ENCODE measurements around the gene OR2J2. TPM values are rescaled to one million over a fixed set of nuclear protein-coding genes. Genes with fewer than 3 reads are reported as not detected.
"Not testable (repeated sequence)": the region's sequence is repeated elsewhere in the genome, so short reads cannot be mapped to it uniquely, and the experiment has no call there.

Gene OR2J2
- not detected for total RNA-seq

DNA sequence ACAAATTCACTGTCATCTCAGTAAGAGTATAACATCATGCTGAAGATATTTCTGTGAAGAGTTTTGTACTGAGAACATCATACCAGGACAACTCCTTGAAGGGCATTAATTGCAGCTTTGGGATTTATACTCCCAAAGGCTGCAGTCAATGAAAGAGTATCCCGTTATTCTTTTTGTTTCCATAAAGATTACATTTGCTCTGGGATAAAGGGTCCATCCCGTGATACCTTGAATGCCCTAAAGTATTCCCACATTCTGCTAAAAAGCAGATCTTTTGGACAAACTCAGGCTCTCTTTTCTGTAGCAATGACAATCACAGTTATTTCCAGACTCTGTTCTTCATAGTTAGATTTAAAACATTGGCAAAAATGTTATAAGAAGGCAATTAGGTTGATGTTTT lies at the start of gene OR2J2:
TSS of gene OR2J2 (plus strand) at position 301 of the 400 bp plus-strand sequence. CDS start 2,729 bp downstream, outside the sequence.
- H3K4me1 ChIP-seq; H3K36me3 ChIP-seq; H3K4me3 ChIP-seq; H3K27me3 ChIP-seq; in situ Hi-C loops (cut with MboI; ENCODE audit: low pct_ligation_motif_present in 1 of 4, low pct_unique_long_range_greater_than_20kb in 1 of 4, low sequenced_read_pairs in 3 of 4); intact Hi-C loops (cut with DNase I; ENCODE audit: low total_unique reads); H3K27ac ChIP-seq; H3K9me3 ChIP-seq; DNase-seq: not testable (repeated sequence)
- WGBS, 2 donors (ENCODE audit: low coverage in 1 of 2), result 68 to 92% methylated on average over 2 of the region's 2 CpGs

DNA sequence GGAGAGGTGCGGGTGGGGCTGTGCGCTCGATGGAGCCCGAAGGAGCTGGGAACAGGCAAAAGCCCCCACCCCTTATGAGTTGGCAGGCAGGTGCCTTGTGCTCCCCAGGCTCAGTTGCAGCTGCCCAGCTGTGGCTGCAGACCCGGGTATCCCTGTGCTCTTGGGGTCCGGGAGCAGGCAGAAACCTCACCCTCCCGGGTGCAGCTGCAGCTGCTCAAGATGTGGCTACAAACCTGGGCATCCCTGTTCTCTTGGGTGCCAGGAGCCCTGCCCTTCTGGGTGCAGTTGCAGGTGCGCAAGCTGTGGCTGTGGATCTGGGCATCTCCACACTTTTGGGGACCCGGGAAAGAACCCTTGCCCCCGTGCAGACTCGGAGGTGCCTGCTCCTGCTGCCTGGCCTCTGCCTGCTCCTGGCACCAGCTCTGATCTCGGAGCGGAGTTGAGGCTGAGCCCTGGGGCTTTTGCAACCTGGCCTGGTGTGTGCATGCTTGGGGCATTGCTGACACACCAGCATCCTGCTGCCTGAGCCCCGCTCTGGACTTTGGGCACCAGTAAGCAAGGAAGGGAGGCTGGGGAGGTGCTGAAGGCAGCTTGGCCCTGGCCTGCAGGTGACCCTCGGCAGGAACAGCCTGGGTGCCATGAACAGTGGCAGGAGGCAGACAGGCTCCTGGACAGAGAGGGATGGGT lies 41.2 kb upstream of the OR2J2 start:
- no peaks in the 10 kb centered on the region for H3K4me1 ChIP-seq
- no peak overlapping the region for H3K4me3 ChIP-seq
- no peaks in the 10 kb centered on the region for H3K9me3 ChIP-seq
- DNase-seq, result no peak
- H3K27me3 ChIP-seq, result no peaks in the 10 kb centered on the region
- intact Hi-C loops (cut with DNase I; ENCODE audit: low total_unique reads) (no loop called here), in situ Hi-C loops (cut with MboI; ENCODE audit: low pct_ligation_motif_present in 1 of 4, low pct_unique_long_range_greater_than_20kb in 1 of 4, low sequenced_read_pairs in 3 of 4) (no loop called here)
- no peaks in the 10 kb centered on the region for H3K36me3 ChIP-seq
- no peak overlapping the region for H3K27ac ChIP-seq
- 72% methylated on average over 15 of the region's 15 CpGs; no CpG with 5 or more reads in 1 of the 2 donors for WGBS, 2 donors (ENCODE audit: low coverage in 1 of 2)
- TF ChIP-seq POLR2A (IDR thresholded peaks at IDR 0.05) (no peak), POLR2AphosphoS5 (IDR thresholded peaks at IDR 0.05) (no peak), EP300 (IDR thresholded peaks at IDR 0.05; ENCODE audit: low read depth) (no peak)
- TF ChIP-seq, protein P1, sequence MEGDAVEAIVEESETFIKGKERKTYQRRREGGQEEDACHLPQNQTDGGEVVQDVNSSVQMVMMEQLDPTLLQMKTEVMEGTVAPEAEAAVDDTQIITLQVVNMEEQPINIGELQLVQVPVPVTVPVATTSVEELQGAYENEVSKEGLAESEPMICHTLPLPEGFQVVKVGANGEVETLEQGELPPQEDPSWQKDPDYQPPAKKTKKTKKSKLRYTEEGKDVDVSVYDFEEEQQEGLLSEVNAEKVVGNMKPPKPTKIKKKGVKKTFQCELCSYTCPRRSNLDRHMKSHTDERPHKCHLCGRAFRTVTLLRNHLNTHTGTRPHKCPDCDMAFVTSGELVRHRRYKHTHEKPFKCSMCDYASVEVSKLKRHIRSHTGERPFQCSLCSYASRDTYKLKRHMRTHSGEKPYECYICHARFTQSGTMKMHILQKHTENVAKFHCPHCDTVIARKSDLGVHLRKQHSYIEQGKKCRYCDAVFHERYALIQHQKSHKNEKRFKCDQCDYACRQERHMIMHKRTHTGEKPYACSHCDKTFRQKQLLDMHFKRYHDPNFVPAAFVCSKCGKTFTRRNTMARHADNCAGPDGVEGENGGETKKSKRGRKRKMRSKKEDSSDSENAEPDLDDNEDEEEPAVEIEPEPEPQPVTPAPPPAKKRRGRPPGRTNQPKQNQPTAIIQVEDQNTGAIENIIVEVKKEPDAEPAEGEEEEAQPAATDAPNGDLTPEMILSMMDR (IDR thresholded peaks at IDR 0.05), result no peak

DNA sequence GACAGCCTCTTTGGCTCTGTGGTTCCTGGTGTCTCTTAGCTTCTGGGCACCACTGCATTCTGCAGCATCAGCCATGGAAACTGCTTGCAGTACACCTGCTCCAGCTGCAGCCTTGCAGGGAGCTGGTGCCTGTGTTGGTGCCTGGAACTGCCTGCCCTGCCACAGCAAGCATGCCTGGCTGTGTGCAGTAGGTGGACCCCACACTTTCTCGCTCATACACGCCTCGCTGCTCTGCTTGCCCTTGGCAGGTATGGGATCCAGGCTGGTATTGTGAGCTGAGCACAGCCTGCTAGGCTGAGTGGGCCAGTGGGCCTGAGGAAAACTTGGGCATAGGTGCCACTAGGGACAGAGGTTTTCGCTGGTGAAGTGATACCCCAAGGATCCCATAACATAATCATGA lies 40.1 kb upstream of the OR2J2 start:
- Histone ChIP-seq H3K4me1 (no peaks in the 10 kb centered on the region), H3K36me3 (no peaks in the 10 kb centered on the region), H3K27me3 (no peaks in the 10 kb centered on the region), H3K9me3 (no peaks in the 10 kb centered on the region), H3K4me3 (no peak overlapping the region), H3K27ac (no peak overlapping the region)
- DNase-seq, result no peak
- WGBS, 2 donors (ENCODE audit: low coverage in 1 of 2), result 80 to 91% methylated on average over 1 to 4 of the region's 4 CpGs
- TF ChIP-seq EP300 (IDR thresholded peaks at IDR 0.05; ENCODE audit: low read depth) (no peak), POLR2AphosphoS5 (IDR thresholded peaks at IDR 0.05) (no peak), POLR2A (IDR thresholded peaks at IDR 0.05) (no peak)
- TF ChIP-seq, protein P1 (IDR thresholded peaks at IDR 0.05), result no peak
- in situ Hi-C loops (cut with MboI; ENCODE audit: low pct_ligation_motif_present in 1 of 4, low pct_unique_long_range_greater_than_20kb in 1 of 4, low sequenced_read_pairs in 3 of 4) (no loop called here), intact Hi-C loops (cut with DNase I; ENCODE audit: low total_unique reads) (no loop called here)

DNA sequence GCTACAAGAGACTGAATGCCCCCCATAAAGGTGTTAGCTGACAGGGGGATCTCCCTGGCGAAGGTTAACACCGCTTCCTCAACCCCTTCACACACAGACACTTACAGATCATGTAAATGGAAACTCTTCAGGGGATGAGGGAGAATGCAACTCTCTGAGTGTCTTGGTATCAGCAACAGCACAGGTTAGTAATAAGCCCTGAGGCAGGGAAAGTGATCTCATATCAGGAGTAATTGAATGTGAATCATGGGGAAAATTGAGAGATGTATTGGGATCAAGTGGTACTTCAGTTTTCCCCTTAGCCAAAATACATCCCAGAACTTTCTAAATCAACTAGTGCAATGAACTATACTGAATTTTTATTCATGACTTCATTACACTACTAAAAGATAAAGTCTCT lies 39.0 kb upstream of the OR2J2 start:
- WGBS, 2 donors (ENCODE audit: low coverage in 1 of 2), result 84% methylated on average over 2 of the region's 2 CpGs; no CpG with 5 or more reads in 1 of the 2 donors
- Histone ChIP-seq H3K36me3 (no peaks in the 10 kb centered on the region), H3K9me3 (no peaks in the 10 kb centered on the region), H3K4me1 (no peaks in the 10 kb centered on the region), H3K27ac (no peak overlapping the region), H3K4me3 (no peak overlapping the region), H3K27me3 (no peaks in the 10 kb centered on the region)
- no peak for DNase-seq
- in situ Hi-C loops (cut with MboI; ENCODE audit: low pct_ligation_motif_present in 1 of 4, low pct_unique_long_range_greater_than_20kb in 1 of 4, low sequenced_read_pairs in 3 of 4) (no loop called here), intact Hi-C loops (cut with DNase I; ENCODE audit: low total_unique reads) (no loop called here)
- TF ChIP-seq EP300 (IDR thresholded peaks at IDR 0.05; ENCODE audit: low read depth) (no peak), POLR2A (IDR thresholded peaks at IDR 0.05) (no peak), POLR2AphosphoS5 (IDR thresholded peaks at IDR 0.05) (no peak)
- TF ChIP-seq, protein P1 (IDR thresholded peaks at IDR 0.05), result no peak

DNA sequence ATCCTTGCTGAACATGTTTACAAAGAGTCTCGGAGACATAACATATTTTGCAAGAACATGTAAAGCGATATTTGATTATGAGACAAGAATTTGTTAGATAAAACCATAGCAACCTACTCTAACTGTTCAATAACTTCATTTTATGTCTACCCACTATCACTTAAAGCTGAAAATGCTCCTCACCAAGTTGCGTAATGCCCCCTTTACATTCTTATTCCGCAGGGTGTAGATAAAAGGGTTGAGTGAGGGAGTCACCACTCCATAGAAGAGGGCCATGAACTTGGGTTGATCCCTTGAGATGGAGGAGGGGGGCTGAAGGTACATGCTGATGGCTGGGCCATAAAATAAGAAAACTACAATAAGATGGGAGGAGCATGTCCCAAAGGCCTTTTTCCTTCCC lies 33.0 kb upstream of the OR2J2 start:
- intact Hi-C loops (cut with DNase I; ENCODE audit: low total_unique reads) (no loop called here), in situ Hi-C loops (cut with MboI; ENCODE audit: low pct_ligation_motif_present in 1 of 4, low pct_unique_long_range_greater_than_20kb in 1 of 4, low sequenced_read_pairs in 3 of 4) (no loop called here)
- no peak overlapping the region for H3K27ac ChIP-seq
- no peak for TF ChIP-seq POLR2AphosphoS5 (IDR thresholded peaks at IDR 0.05)
- no peak for TF ChIP-seq EP300 (IDR thresholded peaks at IDR 0.05; ENCODE audit: low read depth)
- TF ChIP-seq, protein P1 (IDR thresholded peaks at IDR 0.05), result no peak
- TF ChIP-seq POLR2A (IDR thresholded peaks at IDR 0.05), result no peak
- WGBS, 2 donors (ENCODE audit: low coverage in 1 of 2), result 83 to 87% methylated on average over 4 of the region's 4 CpGs
- H3K27me3 ChIP-seq, result no peaks in the 10 kb centered on the region
- H3K4me3 ChIP-seq, result no peak overlapping the region
- H3K4me1 ChIP-seq, result no peaks in the 10 kb centered on the region
- no peak for DNase-seq
- H3K36me3 ChIP-seq, result no peaks in the 10 kb centered on the region
- no peaks in the 10 kb centered on the region for H3K9me3 ChIP-seq

Data from transverse colon (tissue), 4 donors.